GM23248 (cell line): ENCODE measurements around the gene PERP. TPM values are rescaled to one million over a fixed set of nuclear protein-coding genes. Genes with fewer than 3 reads are reported as not detected.
"Not testable (repeated sequence)": the region's sequence is repeated elsewhere in the genome, so short reads cannot be mapped to it uniquely, and the experiment has no call there.

ENCODE experiments used
- DNase-seq: peaks from one replicate; pipeline ENCODE4 v3.0.0-alpha.2; 2015
- H2AFZ ChIP-seq: fragments of 200-600 bp; sonication (generic); 2 replicates; pipeline ENCODE4 v1.6.1; 2016; ENCODE audit warnings: antibody characterized with exemption
- H3F3A ChIP-seq: fragments of 200-600 bp; sonication (generic); 2 replicates; pipeline ENCODE4 v1.6.1; 2016; ENCODE audit warnings: mild to moderate bottlenecking, antibody characterized with exemption, mixed run types; ENCODE audit not compliant: insufficient read depth
- H3K27ac ChIP-seq: fragments of 200-600 bp; sonication (generic); 2 replicates; pipeline ENCODE4 v1.5.1; 2016; ENCODE audit warnings: mild to moderate bottlenecking
- H3K27me3 ChIP-seq: fragments of 200-600 bp; sonication (generic); replicated peaks from 2 replicates; pipeline ENCODE4 v1.6.1; 2016; ENCODE audit warnings: mild to moderate bottlenecking; ENCODE audit not compliant: insufficient read depth
- H3K36me3 ChIP-seq: fragments of 200-600 bp; sonication (generic); 2 replicates; pipeline ENCODE4 v1.6.1; 2016; ENCODE audit warnings: low read depth, mild to moderate bottlenecking
- H3K4me1 ChIP-seq: fragments of 200-600 bp; sonication (generic); 2 replicates; pipeline ENCODE4 v1.6.1; 2016; ENCODE audit warnings: mild to moderate bottlenecking; ENCODE audit not compliant: insufficient read depth
- H3K4me2 ChIP-seq: fragments of 200-600 bp; sonication (generic); one replicate; pipeline ENCODE4 v1.6.1; 2016; ENCODE audit warnings: mild to moderate bottlenecking; ENCODE audit not compliant: unreplicated experiment
- H3K4me3 ChIP-seq: fragments of 200-600 bp; sonication (generic); 2 replicates; pipeline ENCODE4 v1.5.1; 2016; ENCODE audit warnings: mild to moderate bottlenecking
- H3K79me2 ChIP-seq: fragments of 200-600 bp; sonication (generic); 2 replicates; pipeline ENCODE4 v1.6.1; 2016; ENCODE audit warnings: mild to moderate bottlenecking; ENCODE audit not compliant: insufficient read depth
- H3K9ac ChIP-seq: fragments of 200-600 bp; sonication (generic); 2 replicates; pipeline ENCODE4 v1.6.1; 2016; ENCODE audit warnings: mild to moderate bottlenecking
- H3K9me2 ChIP-seq: fragments of 200-600 bp; sonication (generic); 2 replicates; pipeline ENCODE4 v1.6.1; 2016; ENCODE audit warnings: mixed run types, mild to moderate bottlenecking, moderate library complexity; ENCODE audit not compliant: insufficient read depth
- H3K9me3 ChIP-seq: fragments of 200-600 bp; sonication (generic); one replicate; pipeline ENCODE4 v1.6.1; 2017; ENCODE audit warnings: low read depth
- H4K20me1 ChIP-seq: fragments of 200-600 bp; sonication (generic); 2 replicates; pipeline ENCODE4 v1.6.0; 2016; ENCODE audit not compliant: insufficient read depth
- EZH2 ChIP-seq: fragments of 200-600 bp; sonication (generic); IDR thresholded peaks from 2 replicates; pipeline ENCODE4 v1.6.1; 2018; ENCODE audit warnings: antibody characterized with exemption, mild to moderate bottlenecking; ENCODE audit not compliant: insufficient read depth, poor library complexity, severe bottlenecking
- EZH2phosphoT487 ChIP-seq: fragments of 200-600 bp; sonication (generic); IDR thresholded peaks from 2 replicates; pipeline ENCODE4 v1.6.1; 2018; ENCODE audit warnings: antibody characterized with exemption, moderate library complexity, mild to moderate bottlenecking, low read depth; ENCODE audit not compliant: insufficient read depth
- WGBS, 2 experiments: methylation state at CpG; one replicate each; pipeline ENCODE4 v1.1.6; 2015 to 2017; ENCODE audit warnings: low lambda C conversion rate in 2 of 2, low coverage in 1 of 2; ENCODE audit errors: missing lambda C conversion rate in 2 of 2; 5-methylcytosine and 5-hydroxymethylcytosine counted together
- in situ Hi-C: fragments of 300-500 bp; cut with MboI; formaldehyde crosslinking; loops from 2 replicates; pipeline ENCODE4 v1.15.0; 2020
- polyA plus RNA-seq: library from polyadenylated mRNA; unstranded; fragments of >200 nt; fragmentation: Nextera tagmentation; extraction: Ambion mirVana; gene quantifications from 2 replicates; pipeline ENCODE4 v1.2.1, GENCODE V29; 2016
- total RNA-seq: library from RNA; depleted of rRNA; stranded (reverse); fragments of >200 nt; shearing (Covaris generic); gene quantifications from 2 replicates; pipeline ENCODE4 v1.2.3, GENCODE V29; 2014

The PERP gene
- total and polyA plus RNA-seq, 2 experiments from 2014 or later, result 28.5 to 45.7 TPM

DNA sequence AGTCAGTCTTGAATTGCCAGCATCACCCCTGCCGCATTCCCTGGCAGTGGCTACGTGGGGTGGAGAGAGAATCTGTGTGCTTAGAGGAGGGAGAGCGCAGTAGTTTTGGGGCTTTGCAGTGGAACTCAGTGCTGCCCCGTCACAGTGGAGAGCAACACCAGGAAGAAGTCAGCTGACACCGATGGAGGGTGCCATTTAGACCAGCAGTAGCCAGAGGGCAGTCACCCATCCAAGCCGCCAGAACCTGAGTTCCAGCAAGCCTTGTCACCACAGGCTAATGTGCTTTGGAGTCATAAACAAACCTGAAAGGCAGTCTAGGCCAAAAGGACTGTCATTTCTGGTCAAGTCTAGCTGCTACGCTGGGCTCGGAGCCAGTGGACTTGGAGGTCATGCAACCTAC lies 22.0 kb upstream of the PERP start:
- Histone ChIP-seq H2AFZ (no peak overlapping the region), H3K4me2 (no peak overlapping the region), H3K4me1 (no peaks in the 10 kb centered on the region), H3F3A (no peaks in the 10 kb centered on the region), H3K9me2 (no peaks in the 10 kb centered on the region), H3K79me2 (no peaks in the 10 kb centered on the region), H3K27ac (no peak overlapping the region), H3K4me3 (no peak overlapping the region), H4K20me1 (no peaks in the 10 kb centered on the region; the same call in 1 of the 2 replicates), H3K9ac (no peak overlapping the region), H3K36me3 (no peaks in the 10 kb centered on the region), H3K27me3 (no peaks in the 10 kb centered on the region), H3K9me3 (no peaks in the 10 kb centered on the region)
- DNase-seq, result no peak
- in situ Hi-C loops, result no loop called here
- WGBS, 2 experiments, result 78 to 80% methylated on average over 8 of the region's 8 CpGs
- no peak for TF ChIP-seq EZH2
- no peak for TF ChIP-seq EZH2phosphoT487

DNA sequence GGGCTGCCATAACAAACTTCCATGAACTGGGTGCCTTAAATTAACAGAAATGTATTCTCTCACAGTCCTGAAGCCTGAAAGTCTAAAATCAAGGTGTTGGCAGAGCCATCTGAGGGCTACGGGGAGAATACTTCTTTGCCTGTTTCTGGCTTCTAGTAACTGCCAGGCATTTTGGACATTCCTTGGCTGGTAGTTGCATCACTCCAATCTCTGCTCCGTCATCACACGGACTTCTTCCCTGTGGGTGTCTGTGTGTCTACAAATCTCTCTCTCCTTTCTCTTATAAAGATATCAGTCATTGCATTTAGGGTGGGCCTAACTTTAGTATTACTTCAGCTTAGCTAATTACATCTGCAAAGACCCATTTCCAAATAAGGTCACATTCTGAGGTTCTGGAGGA lies 20.9 kb upstream of the PERP start:
- Histone ChIP-seq H3K4me3 (no peak overlapping the region), H3K36me3 (no peaks in the 10 kb centered on the region), H4K20me1 (no peaks in the 10 kb centered on the region; the same call in 1 of the 2 replicates), H3K4me2 (no peak overlapping the region), H3K27me3 (no peaks in the 10 kb centered on the region), H3K27ac (no peak overlapping the region), H3K9me2 (no peaks in the 10 kb centered on the region), H3K9me3 (no peaks in the 10 kb centered on the region), H3K79me2 (no peaks in the 10 kb centered on the region), H2AFZ (no peak overlapping the region), H3K9ac (no peak overlapping the region), H3K4me1 (no peaks in the 10 kb centered on the region), H3F3A (no peaks in the 10 kb centered on the region)
- in situ Hi-C loops, result no loop called here
- TF ChIP-seq EZH2phosphoT487 (no peak), EZH2 (no peak)
- no peak for DNase-seq
- 65 to 66% methylated on average over 3 of the region's 3 CpGs for WGBS, 2 experiments

DNA sequence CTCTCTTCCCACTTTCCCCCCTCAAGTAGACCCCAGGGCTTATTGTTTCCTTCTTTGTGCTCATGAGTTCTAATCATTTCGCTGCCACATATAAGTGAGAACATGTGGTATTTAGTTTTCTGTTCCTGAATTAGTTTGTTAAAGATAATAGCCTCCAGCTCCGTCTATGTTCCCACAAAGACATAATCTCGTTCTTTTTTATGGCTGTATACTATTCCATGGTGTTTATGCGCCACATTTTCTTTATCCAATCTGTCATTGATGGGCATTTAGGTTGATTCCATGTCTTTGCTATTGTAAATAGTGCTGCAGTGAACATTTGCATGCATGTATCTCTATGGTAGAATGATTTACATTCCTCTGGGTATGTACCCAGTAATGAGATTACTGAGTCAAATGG lies 16.9 kb upstream of the PERP start:
- Histone ChIP-seq H2AFZ (no peak overlapping the region), H3F3A (no peaks in the 10 kb centered on the region), H3K4me1 (no peaks in the 10 kb centered on the region), H3K4me2 (no peak overlapping the region), H3K36me3 (no peaks in the 10 kb centered on the region), H3K9me3 (no peaks in the 10 kb centered on the region), H3K9me2 (no peaks in the 10 kb centered on the region), H3K27ac (no peak overlapping the region), H4K20me1 (no peaks in the 10 kb centered on the region), H3K4me3 (no peak overlapping the region), H3K9ac (no peak overlapping the region), H3K27me3 (0 out of 2 replicates have a peak, but pooled peaks cover 18% of the 10 kb centered on the region), H3K79me2 (no peaks in the 10 kb centered on the region)
- DNase-seq, result no peak
- in situ Hi-C loops, result loop anchor here (25.0 kb wide), 2 partner anchors 388 to 412 kb away; no protein-coding TSS in a partner anchor
- TF ChIP-seq EZH2, result no peak
- TF ChIP-seq EZH2phosphoT487, result no peak
- 56 to 58% methylated on average over 4 of the region's 4 CpGs for WGBS, 2 experiments

DNA sequence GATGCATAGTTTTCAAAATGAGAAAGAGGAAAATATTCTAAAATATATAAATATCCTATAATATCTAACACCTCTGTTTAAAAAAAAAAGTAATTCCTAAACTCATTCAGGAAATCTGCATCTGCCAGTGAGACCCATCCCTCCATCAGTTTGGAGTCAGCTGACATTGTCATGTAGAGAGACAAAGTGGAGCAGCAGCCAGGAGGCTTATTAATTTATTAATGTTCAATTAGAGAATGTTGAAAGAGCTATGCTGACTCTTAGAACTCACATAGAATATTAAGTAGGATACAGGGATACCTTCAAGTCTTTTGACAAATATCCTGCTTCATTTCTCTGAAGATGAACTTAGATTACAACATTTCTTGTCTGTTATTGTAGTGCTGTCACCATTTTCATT lies 12.8 kb upstream of the PERP start:
- no peaks in the 10 kb centered on the region for H4K20me1 ChIP-seq
- no peaks in the 10 kb centered on the region for H3K9me3 ChIP-seq
- H2AFZ ChIP-seq, result no peak overlapping the region
- no peak overlapping the region for H3K9ac ChIP-seq
- H3K4me3 ChIP-seq, result no peak overlapping the region
- H3K4me2 ChIP-seq, result no peak overlapping the region
- no peaks in the 10 kb centered on the region for H3K4me1 ChIP-seq
- no peaks in the 10 kb centered on the region for H3K36me3 ChIP-seq
- TF ChIP-seq EZH2 (no peak), EZH2phosphoT487 (no peak)
- 0 out of 2 replicates have a peak, but pooled peaks cover 18% of the 10 kb centered on the region for H3K27me3 ChIP-seq
- H3K79me2 ChIP-seq, result no peaks in the 10 kb centered on the region
- no peaks in the 10 kb centered on the region for H3F3A ChIP-seq
- H3K9me2 ChIP-seq, result no peaks in the 10 kb centered on the region
- no peak for DNase-seq
- in situ Hi-C loops, result loop anchor here (5.0 to 25.0 kb wide), 5 partner anchors 162 to 625 kb away; partner anchors contain the start of gene HEBP2
- H3K27ac ChIP-seq, result no peak overlapping the region

DNA sequence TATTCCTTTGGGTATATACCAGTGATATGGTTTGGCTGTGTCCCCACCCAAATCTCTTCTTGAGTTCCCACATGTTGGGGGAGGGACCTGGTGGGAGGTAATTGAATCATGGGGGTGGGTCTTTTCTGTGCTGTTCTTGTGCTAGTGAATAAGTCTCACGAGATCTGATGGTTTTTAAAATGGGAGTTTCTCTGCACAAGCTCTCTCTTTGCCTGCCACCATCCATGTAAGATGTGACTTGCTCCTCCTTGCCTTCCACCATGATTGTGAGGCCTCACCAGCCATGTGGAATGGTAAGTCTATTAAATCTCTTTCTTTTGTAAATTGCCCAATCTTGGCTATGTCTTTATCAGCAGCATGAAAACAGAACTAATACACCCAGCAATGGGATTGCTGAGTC lies 12.0 kb upstream of the PERP start:
- not testable (repeated sequence) for H2AFZ ChIP-seq, H3K27ac ChIP-seq, H3K4me3 ChIP-seq, H3K9me2 ChIP-seq, H4K20me1 ChIP-seq, H3K79me2 ChIP-seq, H3K9ac ChIP-seq, H3K9me3 ChIP-seq, H3K4me1 ChIP-seq, H3F3A ChIP-seq, H3K4me2 ChIP-seq, DNase-seq, H3K36me3 ChIP-seq
- in situ Hi-C loops, result loop anchor here (5.0 to 25.0 kb wide), 5 partner anchors 163 to 626 kb away; partner anchors contain the start of gene HEBP2
- H3K27me3 ChIP-seq, result 0 out of 2 replicates have a peak, but pooled peaks cover 18% of the 10 kb centered on the region
- 50 to 83% methylated on average over 1 of the region's 1 CpG for WGBS, 2 experiments
